ENCODE data around the gene DNAJC24. TPM values are rescaled to one million over a fixed set of nuclear protein-coding genes. Genes with fewer than 3 reads are reported as not detected.

DNAJC24 gene
- total and polyA plus RNA-seq, 2 of the 4 experiments (the other 2 are of a cell fraction): 8.2 to 8.9 TPM

GRCh38 chr11:31422703-31423102 lies 53.0 kb downstream of the DNAJC24 start:
- H2AK9ac ChIP-seq (replicated peaks; ENCODE audit: low read depth, low read length, poor library complexity): no peak overlapping the region
- dilution Hi-C loops (cut with HindIII; ENCODE audit: low sequenced_read_pairs, unreplicated experiment): no loop called here
- no TSS peak for BruUV-seq (replicated peaks)
- H3K36me3 ChIP-seq (ENCODE audit: control insufficient read depth, insufficient read depth, low read length): no peaks in the 10 kb centered on the region
- H4K5ac ChIP-seq (ENCODE audit: low read depth, low read length): no peak overlapping the region
- intact Hi-C loops (cut with micrococcal nuclease): no loop called here
- H3K23ac ChIP-seq (ENCODE audit: low read depth, low read length): no peak overlapping the region
- ChIA-PET POLR2A (ENCODE audit: unreplicated experiment) (no interaction called here), CTCF (interaction anchor here (0.6 kb wide), 1 partner anchor 45 kb away, joined by 3 read pairs; no protein-coding TSS in a partner anchor)
- H3K9me3 ChIP-seq (ENCODE audit: control insufficient read depth, insufficient read depth, low read length): no peaks in the 10 kb centered on the region
- H3K27ac ChIP-seq (ENCODE audit: insufficient read depth, low read length): no peak overlapping the region
- 100% methylated on average over 1 of the region's 1 CpG; no CpG with 5 or more reads in 1 of the 2 experiments for WGBS, 2 experiments (ENCODE audit: extremely low coverage in 2 of 2, insufficient read length in 1 of 2)
- H3K4me1 ChIP-seq (ENCODE audit: control insufficient read depth, insufficient read depth, low read length): no peaks in the 10 kb centered on the region
- H3K9ac ChIP-seq (ENCODE audit: low read depth, low read length): no peak overlapping the region
- H3K4ac ChIP-seq (ENCODE audit: low read depth, low read length): no peak overlapping the region
- H2BK20ac ChIP-seq (ENCODE audit: low read depth, low read length): no peak overlapping the region
- in situ Hi-C loops (cut with MboI; ENCODE audit: low sequenced_read_pairs): no loop called here
- DNase-seq (no peak), ATAC-seq (ENCODE audit: low read depth) (no peak)
- TF ChIP-seq MAFK (IDR thresholded peaks at IDR 0.05; ENCODE audit: low read depth, low read length) (no peak), RFX5 (IDR thresholded peaks at IDR 0.05; ENCODE audit: low read depth, low read length) (no peak), POLR2A (IDR thresholded peaks at IDR 0.05; ENCODE audit: low read depth, low read length) (no peak), CTCF (conservative IDR thresholded peaks at IDR 0.05; ENCODE audit: low read depth, low read length) (no peak), BHLHE40 (IDR thresholded peaks at IDR 0.05; ENCODE audit: low read depth, low read length) (no peak), RCOR1 (IDR thresholded peaks at IDR 0.05; ENCODE audit: insufficient replicate concordance, low read length) (no peak), MAZ (IDR thresholded peaks at IDR 0.05; ENCODE audit: borderline replicate concordance, low read depth, low read length) (no peak), SMC3 (IDR thresholded peaks at IDR 0.05; ENCODE audit: low read depth, low read length) (no peak), RAD21 (IDR thresholded peaks at IDR 0.05; ENCODE audit: low read length) (no peak), ELK1 (IDR thresholded peaks at IDR 0.05; ENCODE audit: borderline replicate concordance, low read depth, low read length) (no peak), MXI1 (IDR thresholded peaks at IDR 0.05; ENCODE audit: borderline replicate concordance, low read depth, low read length) (no peak), CHD1 (IDR thresholded peaks at IDR 0.05; ENCODE audit: low read depth, low read length) (no peak), CEBPB (IDR thresholded peaks at IDR 0.05; ENCODE audit: low read depth, low read length) (no peak), NFE2L2 (IDR thresholded peaks at IDR 0.05; ENCODE audit: low read depth, low read length) (no peak)
- no peaks in the 10 kb centered on the region for H4K20me1 ChIP-seq (ENCODE audit: insufficient read depth, low read length)
- no peak overlapping the region for H3K4me2 ChIP-seq (ENCODE audit: low read depth, low read length)
- H2AK5ac ChIP-seq (ENCODE audit: low read depth, low read length): no peak overlapping the region
- H3K14ac ChIP-seq (replicated peaks; ENCODE audit: low read depth, low read length): no peak overlapping the region
- H3K79me1 ChIP-seq (ENCODE audit: low read depth in 1 of 2, low read length in 2 of 2): no peaks in the 10 kb centered on the region
- no peak overlapping the region for H2BK15ac ChIP-seq (ENCODE audit: low read depth, low read length)
- no peak overlapping the region for H2BK120ac ChIP-seq (ENCODE audit: low read depth, low read length)
- no peak overlapping the region for H4K8ac ChIP-seq (ENCODE audit: low read depth in 2 of 2, low read length in 2 of 2)
- no peak overlapping the region for H3K4me3 ChIP-seq (ENCODE audit: insufficient read depth, low read depth, low read length)
- no peak overlapping the region for H2AFZ ChIP-seq (replicated peaks; ENCODE audit: low read length, poor library complexity)
- no peak overlapping the region for H3K18ac ChIP-seq (ENCODE audit: low read depth, low read length)
- no peaks in the 10 kb centered on the region for H3K9me1 ChIP-seq (ENCODE audit: insufficient read depth, low read length)
- H3K27me3 ChIP-seq (ENCODE audit: control insufficient read depth, insufficient read depth, low read length): no peaks in the 10 kb centered on the region
- H4K91ac ChIP-seq (ENCODE audit: insufficient read depth, low read depth, low read length): no peak overlapping the region
- H3K56ac ChIP-seq (ENCODE audit: extremely low read depth, insufficient read depth, low read length): no peak overlapping the region
- no peak overlapping the region for H2BK5ac ChIP-seq (ENCODE audit: low read depth, low read length, poor library complexity, severe bottlenecking)

Measured in IMR-90 (cell line).